OCI-LY1 (cell line): Measurements from ENCODE around the gene NKAIN2.

Source experiments
- EZH2 ChIP-seq: fragments of 200-600 bp; sonication (generic), shearing (Covaris generic); IDR thresholded peaks from 2 replicates; pipeline ENCODE4 v1.8.0; 2017; ENCODE audit warnings: borderline replicate concordance, mixed run types, mild to moderate bottlenecking, antibody characterized with exemption, low read length, moderate library complexity, mixed read lengths
- TF ChIP-seq, protein P1 (sequence below): fragments of 200-600 bp; sonication (generic), shearing (Covaris generic); IDR thresholded peaks from 2 replicates; pipeline ENCODE4 v1.5.1; 2017; ENCODE audit warnings: mild to moderate bottlenecking, antibody characterized with exemption, low read length, moderate library complexity, mixed read lengths

DNA sequence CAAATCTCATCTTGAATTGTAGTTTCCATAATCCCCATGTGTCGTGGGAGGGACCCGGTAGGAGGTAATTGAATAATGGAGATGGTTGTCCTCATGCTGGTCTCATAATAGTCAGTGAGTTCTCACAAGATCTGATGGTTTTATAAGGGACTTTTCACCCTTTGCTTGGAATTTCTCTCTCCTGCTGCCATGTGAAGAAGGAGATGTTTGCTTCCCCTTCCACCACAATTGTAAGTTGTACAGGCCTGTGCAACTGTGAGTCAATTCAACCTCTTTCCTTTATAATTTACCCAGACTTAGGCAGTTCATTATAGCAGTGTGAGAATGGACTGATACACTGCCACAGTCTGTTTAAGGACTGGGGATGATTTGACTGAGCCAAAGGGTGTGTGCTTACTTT is 44.7 kb downstream of the NKAIN2 start:
- TF ChIP-seq, protein P1, sequence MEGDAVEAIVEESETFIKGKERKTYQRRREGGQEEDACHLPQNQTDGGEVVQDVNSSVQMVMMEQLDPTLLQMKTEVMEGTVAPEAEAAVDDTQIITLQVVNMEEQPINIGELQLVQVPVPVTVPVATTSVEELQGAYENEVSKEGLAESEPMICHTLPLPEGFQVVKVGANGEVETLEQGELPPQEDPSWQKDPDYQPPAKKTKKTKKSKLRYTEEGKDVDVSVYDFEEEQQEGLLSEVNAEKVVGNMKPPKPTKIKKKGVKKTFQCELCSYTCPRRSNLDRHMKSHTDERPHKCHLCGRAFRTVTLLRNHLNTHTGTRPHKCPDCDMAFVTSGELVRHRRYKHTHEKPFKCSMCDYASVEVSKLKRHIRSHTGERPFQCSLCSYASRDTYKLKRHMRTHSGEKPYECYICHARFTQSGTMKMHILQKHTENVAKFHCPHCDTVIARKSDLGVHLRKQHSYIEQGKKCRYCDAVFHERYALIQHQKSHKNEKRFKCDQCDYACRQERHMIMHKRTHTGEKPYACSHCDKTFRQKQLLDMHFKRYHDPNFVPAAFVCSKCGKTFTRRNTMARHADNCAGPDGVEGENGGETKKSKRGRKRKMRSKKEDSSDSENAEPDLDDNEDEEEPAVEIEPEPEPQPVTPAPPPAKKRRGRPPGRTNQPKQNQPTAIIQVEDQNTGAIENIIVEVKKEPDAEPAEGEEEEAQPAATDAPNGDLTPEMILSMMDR = no peak
- TF ChIP-seq EZH2 = no peak
